NB4 (cell line): ENCODE results near the gene USP48.
"Not testable (repeated sequence)": the region's sequence is repeated elsewhere in the genome, so short reads cannot be mapped to it uniquely, and the experiment has no call there.

Experiments used
- POLR2A ChIP-seq: IDR thresholded peaks from 2 replicates; pipeline ENCODE4 v1.6.1; 2011; ENCODE audit warnings: mild to moderate bottlenecking; ENCODE audit not compliant: insufficient read length; ENCODE audit errors: extremely low read depth
- TF ChIP-seq, protein P1 (sequence below): IDR thresholded peaks from one replicate; pipeline ENCODE4 v1.5.1; 2012; ENCODE audit warnings: low read depth, low read length

DNA sequence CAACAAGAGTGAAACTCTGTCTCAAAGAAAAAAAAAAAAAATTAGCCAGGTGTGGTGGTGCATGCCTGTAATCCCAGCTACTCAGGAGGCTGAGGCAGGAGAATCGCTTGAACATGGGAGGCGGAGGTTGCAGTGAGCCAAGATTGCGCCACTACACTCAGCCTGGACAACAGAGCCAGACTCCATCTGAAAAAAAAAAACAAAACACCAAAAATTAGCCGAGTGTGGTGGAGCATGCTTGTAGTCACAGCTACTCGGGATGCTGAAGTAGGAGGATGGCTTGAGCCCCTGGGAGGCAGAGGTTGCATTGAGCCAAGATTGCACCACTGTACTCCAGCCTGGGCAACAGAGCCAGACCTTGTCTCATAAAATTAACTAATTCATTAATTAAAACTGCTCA, 6.0 kb downstream of the USP48 start:
- TF ChIP-seq POLR2A = not testable (repeated sequence)
- TF ChIP-seq, protein P1, sequence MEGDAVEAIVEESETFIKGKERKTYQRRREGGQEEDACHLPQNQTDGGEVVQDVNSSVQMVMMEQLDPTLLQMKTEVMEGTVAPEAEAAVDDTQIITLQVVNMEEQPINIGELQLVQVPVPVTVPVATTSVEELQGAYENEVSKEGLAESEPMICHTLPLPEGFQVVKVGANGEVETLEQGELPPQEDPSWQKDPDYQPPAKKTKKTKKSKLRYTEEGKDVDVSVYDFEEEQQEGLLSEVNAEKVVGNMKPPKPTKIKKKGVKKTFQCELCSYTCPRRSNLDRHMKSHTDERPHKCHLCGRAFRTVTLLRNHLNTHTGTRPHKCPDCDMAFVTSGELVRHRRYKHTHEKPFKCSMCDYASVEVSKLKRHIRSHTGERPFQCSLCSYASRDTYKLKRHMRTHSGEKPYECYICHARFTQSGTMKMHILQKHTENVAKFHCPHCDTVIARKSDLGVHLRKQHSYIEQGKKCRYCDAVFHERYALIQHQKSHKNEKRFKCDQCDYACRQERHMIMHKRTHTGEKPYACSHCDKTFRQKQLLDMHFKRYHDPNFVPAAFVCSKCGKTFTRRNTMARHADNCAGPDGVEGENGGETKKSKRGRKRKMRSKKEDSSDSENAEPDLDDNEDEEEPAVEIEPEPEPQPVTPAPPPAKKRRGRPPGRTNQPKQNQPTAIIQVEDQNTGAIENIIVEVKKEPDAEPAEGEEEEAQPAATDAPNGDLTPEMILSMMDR = not testable (repeated sequence)
